Measurements from ENCODE around the gene ZYX.

The ZYX gene

DNA sequence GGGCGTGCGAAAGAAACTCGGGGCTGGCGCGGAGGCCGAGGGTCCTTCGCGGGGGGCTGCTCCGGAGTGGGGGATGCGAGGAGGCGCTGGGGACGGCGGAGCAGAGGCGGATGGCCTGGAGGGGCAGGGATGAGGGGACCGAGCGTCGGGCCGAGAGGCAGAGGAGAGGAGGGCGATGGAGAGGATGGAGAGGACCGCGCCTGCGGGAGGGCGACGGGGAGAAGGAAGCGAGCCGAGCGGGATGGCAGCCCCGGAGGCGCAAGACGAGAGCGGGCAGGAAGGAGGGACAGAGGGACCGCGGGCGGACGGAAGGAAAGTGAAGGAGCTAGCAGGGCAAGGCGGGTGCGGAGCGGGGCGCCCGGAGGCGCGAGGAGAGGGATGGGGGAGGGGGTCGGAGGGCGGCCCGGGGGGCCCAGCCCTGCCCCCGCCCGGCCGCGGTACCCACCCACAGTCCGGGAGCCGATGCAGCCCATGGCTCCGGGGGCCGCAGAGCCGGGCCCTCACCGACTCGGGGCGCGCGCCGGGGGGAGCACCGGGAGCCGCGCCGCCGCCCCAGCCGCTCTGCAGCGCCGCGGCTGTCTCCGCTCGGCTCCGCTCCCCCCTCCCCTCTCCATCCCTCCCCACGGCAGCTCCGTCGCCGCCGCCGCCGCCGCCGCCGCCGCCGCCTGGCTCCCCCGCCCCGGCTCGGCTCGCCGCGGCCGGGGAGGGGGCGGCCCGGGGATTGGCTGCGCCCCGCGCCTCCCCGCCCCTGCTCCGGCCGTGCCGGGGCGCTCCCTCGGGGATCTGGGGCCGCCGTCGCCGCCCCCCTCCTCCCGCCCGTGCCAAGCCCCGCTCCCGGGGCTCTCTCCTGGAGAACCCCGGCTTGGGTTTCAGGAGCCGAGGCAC, 18.8 kb upstream of the ZYX start, which contains the start of gene FAM131B:
Gene FAM131B, minus strand, starts transcription at position 583 of the 885 bp plus-strand sequence. Its CDS starts 110 bp downstream, at position 473.
- DNase-seq: no peak

DNA sequence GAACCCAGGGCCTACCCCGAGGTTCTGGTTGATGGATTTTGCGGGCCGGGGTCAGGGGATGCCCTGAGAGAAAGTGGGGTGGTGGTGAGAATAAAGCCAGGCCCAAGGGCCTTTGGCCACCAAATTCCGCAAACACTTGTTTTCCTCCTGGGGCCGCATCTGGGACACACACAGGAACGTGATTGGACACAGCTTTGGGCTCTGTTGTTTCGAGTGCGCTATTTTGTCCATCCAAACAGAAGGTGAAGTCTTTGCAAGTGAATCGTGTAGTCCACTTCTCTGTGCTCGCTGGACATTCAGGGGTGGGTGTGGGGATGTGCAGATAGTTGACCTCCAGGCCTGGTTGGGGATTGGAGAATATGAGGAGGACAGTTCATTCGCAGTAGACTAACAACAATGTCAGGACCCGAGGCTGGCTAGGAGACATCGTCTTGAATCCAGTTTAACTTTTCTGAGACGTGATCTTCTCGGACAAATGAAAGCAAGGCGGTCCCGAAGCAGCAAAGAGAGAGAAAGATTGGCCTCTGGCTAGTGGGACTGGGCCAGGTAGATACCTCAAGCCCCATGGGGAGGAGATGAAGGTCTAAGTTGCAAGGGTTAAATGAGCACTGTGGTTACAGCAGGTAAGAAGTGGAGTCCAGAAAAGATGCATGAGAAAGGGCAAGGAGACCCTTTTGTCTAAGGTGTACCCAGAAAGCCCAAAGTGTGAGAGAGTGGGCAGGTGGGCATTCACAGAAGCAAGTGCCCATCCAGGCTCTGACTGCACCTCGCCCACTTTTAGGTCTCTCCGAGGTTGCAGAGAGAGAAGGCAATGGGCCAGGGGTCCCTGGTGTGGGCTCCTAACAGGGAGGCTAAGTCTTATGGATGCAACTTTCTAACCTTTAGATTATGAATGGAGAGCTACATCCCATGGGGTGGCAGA, 17.9 kb upstream of the ZYX start:
- no peak for DNase-seq

DNA sequence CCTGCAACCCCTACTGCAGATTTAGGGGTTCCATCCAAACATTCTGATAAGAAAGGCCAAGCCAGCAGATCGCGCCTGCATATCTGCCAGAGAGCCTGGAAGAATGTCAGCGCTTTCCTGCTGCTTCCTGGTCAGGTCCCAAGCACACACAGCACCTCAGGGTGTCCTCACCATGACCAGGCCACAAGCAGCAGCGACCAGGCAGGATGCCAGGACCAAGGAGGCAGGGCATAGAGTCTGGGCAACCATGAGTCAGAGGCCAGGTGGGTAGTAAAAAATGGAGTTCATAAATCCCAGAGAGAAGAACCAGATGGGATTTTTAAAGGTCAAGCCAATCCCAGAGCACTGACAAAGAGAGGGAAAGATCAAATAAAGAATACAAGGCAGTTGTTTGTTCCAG, 13.2 kb upstream of the ZYX start:
- DNase-seq: no peak

DNA sequence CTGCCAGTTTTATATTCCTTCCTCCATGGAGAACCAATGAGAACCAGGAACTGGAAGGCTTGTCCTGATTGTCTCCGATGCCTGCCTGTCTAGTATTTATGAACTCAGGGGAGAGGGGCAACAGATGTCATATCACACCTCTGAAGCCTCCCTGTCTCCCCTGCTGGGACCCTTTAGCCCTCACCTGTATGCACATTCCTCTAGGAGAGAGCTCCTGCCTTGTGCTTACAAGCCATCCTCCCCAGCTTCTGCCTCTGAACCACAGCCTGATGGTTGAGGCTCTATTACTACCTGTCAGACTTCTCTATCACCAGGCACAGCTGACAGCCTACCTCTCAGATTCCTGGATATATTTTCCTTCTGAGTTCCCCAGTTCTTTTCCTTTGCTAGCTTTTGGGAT, 12.8 kb upstream of the ZYX start:
- DNase-seq: no peak

DNA sequence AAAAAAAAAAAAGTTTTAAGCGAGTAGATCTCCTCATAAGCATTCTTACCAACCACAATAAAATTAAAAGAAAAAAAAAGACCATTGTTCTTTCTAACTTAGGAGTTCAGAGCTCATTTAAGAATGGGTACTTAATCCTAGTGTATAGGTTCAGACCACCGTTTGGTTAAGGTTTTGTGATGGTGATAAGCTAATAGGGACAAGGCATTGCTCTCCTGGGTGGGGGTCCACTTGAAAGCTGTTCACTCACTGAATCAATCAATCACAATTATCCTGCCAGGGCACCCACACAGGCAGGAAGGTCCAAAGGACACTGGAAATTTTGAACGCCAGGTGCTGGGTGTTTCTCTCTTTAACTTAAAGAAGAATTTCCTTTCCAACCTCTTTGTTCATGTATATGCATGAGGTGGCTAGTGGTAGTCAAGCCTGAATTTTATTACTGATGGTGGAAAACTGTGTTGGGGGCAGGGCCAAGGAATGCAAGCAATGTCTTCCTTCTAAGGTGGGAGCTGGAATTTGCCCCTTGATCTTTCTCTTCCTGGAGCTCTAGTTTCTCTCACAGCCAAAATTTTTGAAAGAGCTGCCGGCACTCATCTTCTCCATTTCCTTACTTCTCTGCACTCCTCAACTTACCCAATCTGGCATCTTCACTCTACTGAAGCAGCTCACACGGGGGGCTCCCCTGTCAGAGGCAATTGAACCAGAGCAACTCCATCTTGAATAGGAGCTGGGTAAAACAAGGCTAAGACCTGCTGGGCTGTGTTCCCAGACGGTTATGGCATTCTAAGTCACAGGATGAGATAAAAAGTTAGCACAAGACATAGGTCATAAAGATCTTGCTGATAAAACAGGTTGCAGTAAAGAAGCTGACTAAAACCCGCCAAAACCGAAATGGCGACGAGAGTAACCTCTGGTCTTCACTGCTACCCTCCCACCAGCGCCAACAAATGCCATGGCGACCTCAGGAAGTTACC, 11.2 kb upstream of the ZYX start:
- DNase-seq: no peak

DNA sequence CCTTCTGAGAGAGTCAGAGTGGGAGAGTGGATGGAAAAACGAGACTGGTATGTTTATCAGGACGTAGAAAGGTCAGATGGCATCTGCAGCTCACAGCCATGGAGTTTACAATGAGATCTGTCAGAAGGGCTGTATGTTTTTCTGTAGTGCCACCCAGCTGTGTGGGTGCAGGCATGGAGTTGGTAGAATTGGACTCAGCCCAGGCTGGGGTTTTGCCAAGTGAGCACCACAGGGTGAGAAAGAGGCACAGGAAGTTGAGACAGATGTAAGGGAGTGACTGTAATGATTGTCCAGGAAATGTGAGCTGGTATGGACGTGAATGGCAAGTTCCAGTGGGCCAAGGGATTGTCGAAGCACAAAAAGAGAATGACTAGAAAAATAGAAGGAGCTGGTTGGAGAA, 9.1 kb upstream of the ZYX start:
- DNase-seq: peak; percentile 42

DNA sequence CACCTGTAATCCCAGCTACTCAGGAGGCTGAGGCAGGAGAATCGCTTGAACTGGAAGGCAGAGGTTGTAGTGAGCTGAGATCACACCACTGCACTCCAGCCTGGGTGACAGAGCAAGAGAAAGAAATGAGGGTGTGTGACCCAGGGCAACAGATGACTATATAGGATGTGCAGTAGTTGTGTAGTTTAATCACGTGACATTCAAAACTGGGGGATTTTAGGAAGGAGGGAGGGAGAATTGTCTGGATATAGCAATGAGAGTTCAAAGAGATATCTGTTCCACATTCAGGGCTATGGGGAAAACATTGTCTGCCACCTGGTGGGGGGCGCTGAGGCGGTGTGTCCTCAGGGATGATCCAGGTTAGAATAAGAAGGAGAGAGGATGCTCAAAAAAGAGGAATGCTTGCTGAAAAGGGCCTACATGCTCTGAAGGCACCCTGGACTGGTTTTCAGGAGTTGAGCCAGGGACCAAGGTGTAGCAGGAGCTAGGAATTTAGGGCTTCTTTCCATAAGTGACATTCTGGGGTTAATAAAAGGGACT, 7.8 kb upstream of the ZYX start:
- no peak for DNase-seq

DNA sequence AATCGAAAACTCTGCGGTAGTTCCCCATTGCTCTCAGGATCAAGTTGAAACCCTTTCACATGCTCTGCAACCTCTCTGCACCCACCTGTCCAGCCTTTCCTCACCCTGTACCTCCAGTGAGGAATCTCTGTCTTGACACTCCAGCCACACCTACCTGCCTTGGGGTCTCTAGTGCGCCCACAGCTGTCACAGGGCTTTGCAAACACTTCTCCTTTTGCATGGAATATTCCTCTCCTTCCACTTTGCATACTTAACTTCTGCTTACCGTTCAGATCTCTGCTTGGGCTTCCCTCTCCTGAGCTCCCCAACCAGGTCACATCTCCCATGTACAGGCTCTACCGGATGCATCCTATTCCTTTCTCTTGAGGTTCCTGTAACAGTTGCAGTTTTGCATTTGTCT, 6.6 kb upstream of the ZYX start:
- no peak for DNase-seq

DNA sequence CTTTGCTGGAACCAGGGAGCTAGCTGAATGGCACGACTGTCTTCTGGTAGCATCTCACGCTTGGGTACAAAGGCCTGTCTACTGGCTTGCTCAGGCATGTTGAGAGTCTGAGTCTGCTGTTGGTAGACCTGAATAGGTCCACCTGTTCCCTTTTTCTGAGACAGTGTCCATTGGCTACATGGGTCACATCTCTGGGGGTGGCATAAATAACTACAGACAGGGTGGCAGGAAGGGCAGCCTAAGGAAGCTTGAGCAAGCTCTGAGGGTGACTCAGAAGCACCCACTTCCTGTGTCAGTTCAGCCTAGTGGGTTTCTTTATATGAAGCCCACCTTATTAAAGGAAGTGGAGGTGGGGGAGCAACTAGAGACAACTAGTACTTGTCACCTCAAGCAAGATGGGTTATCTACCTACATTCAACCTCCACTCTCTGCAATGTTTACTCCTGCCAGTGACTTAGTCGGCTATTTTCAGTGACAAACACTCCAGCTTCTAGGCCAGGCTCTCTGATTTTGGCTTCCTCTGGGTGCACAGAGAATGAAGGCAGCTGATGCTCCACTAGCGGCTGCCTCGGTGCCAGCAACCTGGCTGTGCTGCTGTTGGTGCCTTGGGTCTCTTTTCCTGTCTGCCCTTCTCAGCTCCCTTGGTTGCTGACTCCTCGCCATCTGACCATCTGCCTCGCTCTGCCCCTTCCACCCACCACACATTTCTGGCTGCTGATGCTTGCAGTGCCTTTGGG, 5.7 kb upstream of the ZYX start:
- peak; percentile 38 for DNase-seq

DNA sequence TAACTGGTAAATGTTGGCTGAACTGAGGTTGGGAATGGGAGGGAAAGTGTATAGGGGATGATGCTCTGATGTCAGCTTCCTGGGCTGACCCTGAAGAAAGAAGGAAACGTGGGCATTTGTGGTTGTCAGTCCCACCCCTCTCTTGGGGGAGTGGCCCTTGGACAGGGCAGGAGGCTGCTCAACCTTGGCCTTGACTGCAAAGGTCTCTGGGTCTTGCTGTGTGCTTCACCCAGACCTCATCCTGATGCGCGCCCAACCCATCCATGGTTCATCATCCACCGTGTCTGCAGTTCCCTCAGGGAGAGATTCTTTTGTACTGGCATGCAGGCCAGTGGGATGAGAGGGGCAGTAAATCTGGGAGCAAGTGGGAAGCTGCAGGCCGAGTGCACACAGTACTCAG, 4.7 kb upstream of the ZYX start:
- DNase-seq: no peak

DNA sequence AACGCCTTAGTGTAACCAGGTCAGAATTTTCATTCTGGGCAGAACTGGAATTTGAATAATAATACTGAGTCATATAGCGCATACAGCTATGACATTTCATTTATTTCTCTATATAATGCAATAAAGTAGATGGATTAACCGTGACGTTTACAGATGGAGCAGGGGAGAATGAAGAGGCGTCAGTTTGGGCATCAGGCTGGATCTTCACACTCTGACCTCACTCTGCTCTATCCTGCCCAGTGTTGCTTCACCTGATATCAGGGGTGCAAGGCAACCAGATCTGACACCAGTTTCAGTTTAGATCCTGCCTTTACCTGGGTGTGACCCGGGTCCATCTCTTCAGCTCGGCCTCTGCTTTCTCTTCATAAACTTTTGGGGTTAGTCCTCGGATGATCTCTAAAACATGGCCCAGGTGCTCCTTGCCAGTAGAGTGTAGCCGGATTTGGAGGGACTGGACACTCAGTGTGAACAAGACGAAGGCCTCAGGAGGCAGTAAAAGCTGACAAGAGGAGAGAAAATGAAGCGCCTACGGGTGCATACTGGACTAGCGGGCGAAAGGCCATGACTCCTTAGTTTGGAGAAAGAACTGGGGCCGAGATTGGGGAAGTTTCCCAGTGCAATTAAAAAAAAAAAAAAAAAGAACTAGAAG, 1.4 kb upstream of the ZYX start:
- DNase-seq: no peak

DNA sequence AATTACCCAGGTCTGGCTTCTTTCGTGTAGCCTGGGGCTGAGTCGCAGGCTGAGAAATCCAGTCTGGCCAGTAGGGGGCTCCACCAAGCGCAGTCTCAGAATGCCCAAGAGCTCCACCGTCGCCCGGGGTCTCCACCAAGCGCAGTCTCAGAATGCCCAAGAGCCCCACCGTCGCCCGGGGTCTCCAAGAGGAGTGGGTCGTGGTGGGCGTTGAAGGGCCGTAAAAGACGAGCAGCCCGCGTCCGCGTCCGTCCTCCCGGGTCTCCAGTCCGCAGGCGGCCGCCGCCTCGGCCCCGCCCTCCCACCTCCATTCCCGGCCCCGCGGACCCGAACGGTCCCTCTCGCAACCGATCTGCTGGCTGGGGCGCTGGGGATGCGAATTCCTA, 892 bp upstream of the ZYX start:
- peak; percentile 79 for DNase-seq

DNA sequence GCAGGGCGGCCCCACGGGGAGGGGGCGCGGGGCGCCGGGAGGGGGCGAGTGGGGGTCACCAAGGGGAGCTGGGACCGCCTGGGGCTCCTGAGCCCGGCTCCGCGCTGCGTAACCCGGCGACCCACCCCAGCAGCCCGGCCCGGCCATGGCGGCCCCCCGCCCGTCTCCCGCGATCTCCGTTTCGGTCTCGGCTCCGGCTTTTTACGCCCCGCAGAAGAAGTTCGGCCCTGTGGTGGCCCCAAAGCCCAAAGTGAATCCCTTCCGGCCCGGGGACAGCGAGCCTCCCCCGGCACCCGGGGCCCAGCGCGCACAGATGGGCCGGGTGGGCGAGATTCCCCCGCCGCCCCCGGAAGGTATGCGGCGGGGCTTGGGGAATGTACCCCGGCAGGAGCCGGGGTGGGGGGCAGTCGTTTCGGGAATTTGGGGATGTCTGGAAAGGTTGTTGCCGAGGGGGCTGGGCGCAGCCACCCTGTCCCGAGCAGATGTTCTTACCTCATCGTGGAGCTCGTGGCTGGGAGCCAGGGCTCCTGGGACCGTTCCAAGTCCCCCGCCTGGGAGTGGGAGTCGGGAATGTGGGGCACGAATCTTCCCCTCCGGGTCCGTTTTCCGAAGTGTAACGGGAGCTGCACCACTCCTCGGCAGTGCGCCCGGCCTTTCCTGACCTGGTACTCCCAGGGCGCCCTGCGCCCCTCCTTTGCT, 431 bp downstream of the ZYX start:
- DNase-seq: no peak

DNA sequence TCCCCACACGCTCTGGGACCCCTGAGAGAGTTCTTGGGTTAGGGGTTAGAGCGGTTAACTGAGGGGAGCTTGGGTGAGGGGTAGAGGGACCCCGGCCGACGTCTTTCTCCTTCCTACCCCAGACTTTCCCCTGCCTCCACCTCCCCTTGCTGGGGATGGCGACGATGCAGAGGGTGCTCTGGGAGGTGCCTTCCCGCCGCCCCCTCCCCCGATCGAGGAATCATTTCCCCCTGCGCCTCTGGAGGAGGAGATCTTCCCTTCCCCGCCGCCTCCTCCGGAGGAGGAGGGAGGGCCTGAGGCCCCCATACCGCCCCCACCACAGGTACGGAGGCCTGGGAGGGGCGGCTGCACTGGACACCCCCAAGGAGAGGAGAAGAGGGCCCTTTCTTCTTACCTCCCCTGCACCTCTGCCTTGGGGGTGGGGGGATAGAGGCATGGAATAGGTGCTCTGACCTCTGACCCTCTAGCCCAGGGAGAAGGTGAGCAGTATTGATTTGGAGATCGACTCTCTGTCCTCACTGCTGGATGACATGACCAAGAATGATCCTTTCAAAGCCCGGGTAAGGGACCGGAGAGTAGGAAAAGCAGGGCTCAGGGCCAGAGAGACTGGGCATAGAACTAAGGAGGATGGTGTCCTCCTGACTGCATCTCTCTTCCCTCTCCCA, 1.1 kb downstream of the ZYX start:
- no peak for DNase-seq

DNA sequence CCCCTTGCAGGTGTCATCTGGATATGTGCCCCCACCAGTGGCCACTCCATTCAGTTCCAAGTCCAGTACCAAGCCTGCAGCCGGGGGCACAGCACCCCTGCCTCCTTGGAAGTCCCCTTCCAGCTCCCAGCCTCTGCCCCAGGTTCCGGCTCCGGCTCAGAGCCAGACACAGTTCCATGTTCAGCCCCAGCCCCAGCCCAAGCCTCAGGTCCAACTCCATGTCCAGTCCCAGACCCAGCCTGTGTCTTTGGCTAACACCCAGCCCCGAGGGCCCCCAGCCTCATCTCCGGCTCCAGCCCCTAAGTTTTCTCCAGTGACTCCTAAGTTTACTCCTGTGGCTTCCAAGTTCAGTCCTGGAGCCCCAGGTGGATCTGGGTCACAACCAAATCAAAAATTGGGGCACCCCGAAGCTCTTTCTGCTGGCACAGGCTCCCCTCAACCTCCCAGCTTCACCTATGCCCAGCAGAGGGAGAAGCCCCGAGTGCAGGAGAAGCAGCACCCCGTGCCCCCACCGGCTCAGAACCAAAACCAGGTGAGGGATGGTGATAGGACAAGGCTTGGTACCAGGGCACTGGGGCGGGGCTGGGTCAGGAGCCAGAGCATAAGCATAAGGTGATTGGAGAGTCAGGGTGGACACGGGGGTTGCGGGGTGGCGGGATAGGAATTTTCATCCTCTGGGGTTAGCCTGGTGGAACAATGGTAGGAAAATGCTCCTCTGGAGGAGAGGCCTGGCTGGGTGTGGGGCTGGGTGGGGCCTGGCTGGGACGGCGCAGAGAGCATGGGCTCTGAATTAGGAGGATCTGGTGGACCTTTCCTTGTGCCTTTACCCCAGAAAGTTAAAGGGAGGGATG, 1.9 kb downstream of the ZYX start:
- DNase-seq: no peak

DNA sequence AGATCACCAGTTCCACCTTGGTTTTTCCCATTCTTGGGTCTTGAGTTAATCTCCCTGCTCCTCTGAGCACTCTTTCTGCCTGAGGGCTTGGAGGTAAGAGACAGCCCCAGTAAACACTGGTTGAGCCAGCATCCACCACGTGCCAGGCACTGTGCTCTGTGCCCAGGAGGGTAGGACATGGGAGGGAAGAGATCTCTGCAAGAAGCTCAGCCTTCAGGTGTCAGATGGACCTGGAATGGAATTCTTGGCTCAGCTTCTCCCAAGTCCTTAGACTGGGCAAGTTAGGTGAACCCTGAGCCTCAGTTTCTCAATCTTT, 2.5 kb downstream of the ZYX start:
- no peak for DNase-seq

DNA sequence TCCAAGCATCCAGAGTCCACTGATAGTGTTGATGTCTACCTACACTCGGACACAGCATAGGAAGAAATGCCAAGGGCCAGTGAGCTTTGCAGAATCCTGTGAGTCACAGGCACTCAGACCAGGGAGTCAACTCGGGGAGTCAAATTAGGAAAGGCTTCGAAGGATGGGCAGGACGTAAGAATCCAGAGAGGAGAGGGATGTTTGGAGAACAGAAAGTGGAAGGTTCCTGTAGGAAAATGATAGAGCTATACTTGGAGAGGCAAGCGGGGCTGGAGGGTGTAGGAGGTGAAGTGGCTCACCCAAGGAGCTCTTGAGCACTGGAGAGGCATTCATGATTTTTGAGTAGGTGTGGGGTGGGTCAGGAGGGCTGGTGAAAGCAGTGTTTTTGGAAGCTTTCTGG, 3.0 kb downstream of the ZYX start:
- DNase-seq: no peak

DNA sequence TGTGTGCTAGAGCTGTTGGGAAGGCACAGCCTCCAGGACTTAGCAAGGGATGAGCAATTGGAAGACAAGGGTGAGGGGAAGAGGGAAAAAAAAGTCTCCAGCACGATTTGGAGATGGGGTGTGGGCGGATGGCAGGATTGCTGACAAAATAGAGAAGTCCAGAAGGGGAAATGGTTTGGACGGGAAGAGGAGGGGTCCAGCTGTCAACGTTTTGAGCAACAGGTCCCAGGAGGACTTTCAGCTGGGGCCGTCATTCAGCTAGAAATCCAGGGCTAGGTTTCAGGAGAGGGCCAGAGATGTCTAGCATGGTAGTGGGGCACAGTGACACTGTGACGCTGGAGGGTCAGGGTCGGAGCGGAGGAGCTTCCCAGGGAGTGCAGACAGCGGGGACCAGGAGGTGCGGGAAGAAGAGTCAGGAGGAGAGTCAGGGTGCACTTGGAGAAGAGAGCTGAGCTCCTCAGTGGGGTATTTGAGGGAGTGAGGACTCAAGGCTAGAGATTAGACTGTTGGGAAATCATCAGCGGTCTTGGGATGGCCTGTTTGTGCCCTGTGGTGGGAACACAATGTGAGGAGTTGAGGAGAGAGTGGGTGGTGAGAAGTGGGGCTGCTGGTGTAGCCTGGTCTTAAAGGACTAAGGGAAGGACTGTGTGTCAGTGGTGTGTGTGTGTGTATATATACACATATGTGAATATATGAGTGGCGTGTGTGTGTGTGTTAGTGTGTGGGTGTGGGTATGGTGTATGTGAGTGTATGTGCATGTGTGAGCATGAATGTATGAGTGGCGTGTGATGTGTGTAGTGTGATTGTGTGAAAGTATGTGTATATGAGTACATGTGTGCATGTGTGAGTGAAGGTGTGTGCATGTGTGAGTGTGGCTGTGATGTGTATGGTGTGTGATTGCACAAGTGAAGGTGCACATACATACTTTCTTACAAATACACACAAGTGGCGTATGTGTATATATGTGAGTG, 3.8 kb downstream of the ZYX start:
- DNase-seq: no peak

Data from effector CD4-positive, alpha-beta T cell (primary cell).